Measurements from ENCODE around the gene CCDC24.

CCDC24 gene

GRCh38 chr1:44027320-44027719 is 35.9 kb downstream of the CCDC24 start:
- TF ChIP-seq EZH2phosphoT487 (IDR thresholded peaks at IDR 0.05; ENCODE audit: borderline replicate concordance) (no peak), CTCF (conservative IDR thresholded peaks at IDR 0.05; ENCODE audit: low read length) (no peak)
- H3K4me1 ChIP-seq (ENCODE audit: insufficient read depth, low read length, poor library complexity, severe bottlenecking) = peaks cover 16% of the 10 kb centered on the region

GRCh38 chr1:44029260-44029910 is 38.0 kb downstream of the CCDC24 start:
- TF ChIP-seq CTCF (conservative IDR thresholded peaks at IDR 0.05; ENCODE audit: low read length) = no peak
- no peak for TF ChIP-seq EZH2phosphoT487 (IDR thresholded peaks at IDR 0.05; ENCODE audit: borderline replicate concordance)
- H3K79me2 ChIP-seq (ENCODE audit: insufficient read depth, low read length) = no peaks in the 10 kb centered on the region
- peak overlapping the region; percentile 82 for H3K4me3 ChIP-seq (ENCODE audit: low read length, poor library complexity, severe bottlenecking)
- peak overlapping the region; percentile 84 for H3K4me2 ChIP-seq (ENCODE audit: low read depth, low read length, poor library complexity, severe bottlenecking)
- H3K9me3 ChIP-seq (ENCODE audit: insufficient read depth, low read depth, low read length) = no peaks in the 10 kb centered on the region
- no peaks in the 10 kb centered on the region for H3K9me2 ChIP-seq (replicated peaks; ENCODE audit: low read depth, low read length)
- no peaks in the 10 kb centered on the region for H3F3A ChIP-seq (ENCODE audit: low read depth)
- H3K27me3 ChIP-seq (ENCODE audit: insufficient read depth, low read length, poor library complexity, severe bottlenecking) = no peaks in the 10 kb centered on the region
- peak overlapping the region; percentile 74 for H3K9ac ChIP-seq (ENCODE audit: low read depth, low read length, poor library complexity, severe bottlenecking)
- H3K4me1 ChIP-seq (ENCODE audit: insufficient read depth, low read length, poor library complexity, severe bottlenecking) = peaks cover 16% of the 10 kb centered on the region
- peak overlapping the region; percentile 97 for H2AFZ ChIP-seq (ENCODE audit: low read length)
- no peaks in the 10 kb centered on the region for H3K36me3 ChIP-seq (ENCODE audit: insufficient read depth, low read length)
- H4K20me1 ChIP-seq (ENCODE audit: insufficient read depth, low read length, poor library complexity, severe bottlenecking) = no peaks in the 10 kb centered on the region

More at GRCh38 chr1:44027320-44027719, 35.9 kb downstream of the CCDC24 start:
- no peaks in the 10 kb centered on the region for H3K79me2 ChIP-seq (ENCODE audit: insufficient read depth, low read length)
- no peak overlapping the region for H3K4me2 ChIP-seq (ENCODE audit: low read depth, low read length, poor library complexity, severe bottlenecking)
- no peaks in the 10 kb centered on the region for H3K9me2 ChIP-seq (replicated peaks; ENCODE audit: low read depth, low read length)
- no peaks in the 10 kb centered on the region for H3K36me3 ChIP-seq (ENCODE audit: insufficient read depth, low read length)
- no peak overlapping the region for H2AFZ ChIP-seq (ENCODE audit: low read length)
- H3F3A ChIP-seq (ENCODE audit: low read depth) = no peaks in the 10 kb centered on the region
- no peak overlapping the region for H3K4me3 ChIP-seq (ENCODE audit: low read length, poor library complexity, severe bottlenecking)
- H3K9me3 ChIP-seq (ENCODE audit: insufficient read depth, low read depth, low read length) = no peaks in the 10 kb centered on the region
- H3K9ac ChIP-seq (ENCODE audit: low read depth, low read length, poor library complexity, severe bottlenecking) = no peak overlapping the region
- H3K27me3 ChIP-seq (ENCODE audit: insufficient read depth, low read length, poor library complexity, severe bottlenecking) = no peaks in the 10 kb centered on the region
- no peaks in the 10 kb centered on the region for H4K20me1 ChIP-seq (ENCODE audit: insufficient read depth, low read length, poor library complexity, severe bottlenecking)

GRCh38 chr1:44029911-44030604 is 38.7 kb downstream of the CCDC24 start:
- Histone ChIP-seq H4K20me1 (ENCODE audit: insufficient read depth, low read length, poor library complexity, severe bottlenecking) (no peaks in the 10 kb centered on the region), H3K4me1 (ENCODE audit: insufficient read depth, low read length, poor library complexity, severe bottlenecking) (peaks cover 16% of the 10 kb centered on the region)
- TF ChIP-seq EZH2phosphoT487 (IDR thresholded peaks at IDR 0.05; ENCODE audit: borderline replicate concordance) (no peak), CTCF (conservative IDR thresholded peaks at IDR 0.05; ENCODE audit: low read length) (no peak)

More at GRCh38 chr1:44029911-44030604, 38.7 kb downstream of the CCDC24 start:
- Histone ChIP-seq H3K79me2 (ENCODE audit: insufficient read depth, low read length) (no peaks in the 10 kb centered on the region), H2AFZ (ENCODE audit: low read length) (peak overlapping the region; percentile 97), H3K9ac (ENCODE audit: low read depth, low read length, poor library complexity, severe bottlenecking) (peak overlapping the region; percentile 74), H3K9me3 (ENCODE audit: insufficient read depth, low read depth, low read length) (no peaks in the 10 kb centered on the region), H3K4me2 (ENCODE audit: low read depth, low read length, poor library complexity, severe bottlenecking) (peak overlapping the region; percentile 84), H3K36me3 (ENCODE audit: insufficient read depth, low read length) (no peaks in the 10 kb centered on the region), H3K4me3 (ENCODE audit: low read length, poor library complexity, severe bottlenecking) (peak overlapping the region; percentile 82), H3K9me2 (replicated peaks; ENCODE audit: low read depth, low read length) (no peaks in the 10 kb centered on the region), H3K27me3 (ENCODE audit: insufficient read depth, low read length, poor library complexity, severe bottlenecking) (no peaks in the 10 kb centered on the region), H3F3A (ENCODE audit: low read depth) (no peaks in the 10 kb centered on the region)

Measured in Loucy (cell line).